Measurements from ENCODE around the gene OR2D3. TPM values are rescaled to one million over a fixed set of nuclear protein-coding genes. Genes with fewer than 3 reads are reported as not detected.
"Not testable (repeated sequence)": the region's sequence is repeated elsewhere in the genome, so short reads cannot be mapped to it uniquely, and the experiment has no call there.

OR2D3 gene
- total and polyA plus RNA-seq, 8 donors, result not detected

DNA sequence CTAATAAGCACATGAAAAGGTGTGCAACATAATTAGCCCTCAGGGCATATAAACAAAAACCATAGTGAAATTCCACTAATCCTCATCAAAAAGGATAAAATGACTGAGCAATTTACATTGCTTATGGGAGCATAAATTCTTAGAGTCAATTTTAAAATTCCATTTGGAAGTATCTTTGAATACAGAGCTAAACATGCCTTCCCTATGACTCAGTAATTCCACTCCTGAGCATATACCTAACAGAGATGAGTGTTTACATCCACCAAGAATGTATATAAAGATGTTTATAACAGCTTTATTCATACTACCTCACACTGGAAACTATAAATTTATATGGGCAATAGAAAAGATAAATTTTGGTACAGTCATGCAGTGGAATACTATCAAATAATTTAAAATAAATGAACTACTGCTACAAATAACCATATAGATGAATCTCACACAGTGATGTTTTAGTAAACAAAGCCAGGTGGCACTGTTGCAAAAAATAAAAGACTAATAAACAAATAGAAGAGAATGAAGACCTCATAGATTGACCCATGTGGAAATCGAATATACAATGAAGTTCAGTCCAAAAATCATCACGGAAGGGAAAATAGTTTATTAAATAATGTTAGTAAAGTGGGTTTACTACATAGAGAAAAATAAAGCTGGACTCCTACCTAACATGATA is 20.3 kb upstream of the OR2D3 start:
- Histone ChIP-seq H3K36me3 (no peaks in the 10 kb centered on the region), H3K9me3 (no peaks in the 10 kb centered on the region), H3K4me3 (no peak overlapping the region), H3K27ac (no peak overlapping the region), H3K27me3 (no peaks in the 10 kb centered on the region), H3K4me1 (no peaks in the 10 kb centered on the region)
- intact Hi-C loops (cut with DNase I; ENCODE audit: low total_unique reads), result no loop called here
- no peak for TF ChIP-seq EP300 (IDR thresholded peaks at IDR 0.05)
- no peak for TF ChIP-seq POLR2A (IDR thresholded peaks at IDR 0.05)
- TF ChIP-seq CTCF (IDR thresholded peaks at IDR 0.05), result no peak
- TF ChIP-seq POLR2AphosphoS5 (IDR thresholded peaks at IDR 0.05), result no peak
- 41 to 66% (median 53%) methylated on average over 2 of the region's 2 CpGs for WGBS, 5 donors
- no peak for DNase-seq

DNA sequence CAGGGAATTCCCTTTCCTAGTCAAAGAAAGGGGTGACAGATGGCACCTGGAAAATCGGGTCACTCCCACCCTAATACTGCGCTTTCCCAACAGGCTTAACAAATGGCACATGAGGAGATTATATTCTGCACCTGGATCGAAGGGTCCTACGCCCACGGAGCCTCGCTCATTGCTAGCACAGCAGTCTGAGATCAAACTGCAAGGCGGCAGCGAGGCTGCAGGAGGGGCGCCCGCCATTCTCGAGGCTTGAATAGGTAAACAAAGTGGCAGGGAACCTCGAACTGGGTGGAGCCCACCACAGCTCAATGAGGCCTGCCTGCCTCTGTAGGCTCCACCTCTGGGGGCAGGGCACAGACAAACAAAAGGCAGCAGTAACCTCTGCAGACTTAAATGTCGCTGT is 16.0 kb upstream of the OR2D3 start:
- H3K27ac ChIP-seq; H3K36me3 ChIP-seq; DNase-seq; H3K9me3 ChIP-seq; H3K4me1 ChIP-seq; H3K4me3 ChIP-seq; H3K27me3 ChIP-seq; intact Hi-C loops (cut with DNase I; ENCODE audit: low total_unique reads): not testable (repeated sequence)
- WGBS, 5 donors, result 76 to 90% (median 80%) methylated on average over 13 of the region's 13 CpGs

GRCh38 chr11:6911378-6911777 is 9.4 kb upstream of the OR2D3 start:
- no peaks in the 10 kb centered on the region for H3K36me3 ChIP-seq
- no peaks in the 10 kb centered on the region for H3K27me3 ChIP-seq
- no peak overlapping the region for H3K4me3 ChIP-seq
- TF ChIP-seq EP300 (IDR thresholded peaks at IDR 0.05), result no peak
- TF ChIP-seq POLR2A (IDR thresholded peaks at IDR 0.05), result no peak
- TF ChIP-seq POLR2AphosphoS5 (IDR thresholded peaks at IDR 0.05), result no peak
- TF ChIP-seq CTCF (IDR thresholded peaks at IDR 0.05), result no peak
- no peaks in the 10 kb centered on the region for H3K4me1 ChIP-seq
- no peaks in the 10 kb centered on the region for H3K9me3 ChIP-seq
- H3K27ac ChIP-seq, result no peak overlapping the region
- WGBS, 5 donors, result 84 to 93% (median 89%) methylated on average over 3 of the region's 3 CpGs
- intact Hi-C loops (cut with DNase I; ENCODE audit: low total_unique reads), result no loop called here
- no peak for DNase-seq

- no peak overlapping the region for H3K27ac ChIP-seq
- intact Hi-C loops (cut with DNase I; ENCODE audit: low total_unique reads), result no loop called here
- no peaks in the 10 kb centered on the region for H3K9me3 ChIP-seq
- H3K36me3 ChIP-seq, result no peaks in the 10 kb centered on the region
- 39 to 67% (median 58%) methylated on average over 3 of the region's 3 CpGs for WGBS, 5 donors
- TF ChIP-seq POLR2A (IDR thresholded peaks at IDR 0.05), result no peak
- no peak for TF ChIP-seq CTCF (IDR thresholded peaks at IDR 0.05)
- TF ChIP-seq EP300 (IDR thresholded peaks at IDR 0.05), result no peak
- no peak for TF ChIP-seq POLR2AphosphoS5 (IDR thresholded peaks at IDR 0.05)
- DNase-seq, result peak in 1 of 2 donors; percentile 3
- H3K27me3 ChIP-seq, result no peaks in the 10 kb centered on the region
- no peaks in the 10 kb centered on the region for H3K4me1 ChIP-seq
- H3K4me3 ChIP-seq, result no peak overlapping the region
Measured at GRCh38 chr11:6911948-6912347, 8.9 kb upstream of the OR2D3 start.

GRCh38 chr11:6919698-6920097 is 1.1 kb upstream of the OR2D3 start:
- WGBS, 5 donors, result 29 to 59% (median 31%) methylated on average over 2 of the region's 2 CpGs
- TF ChIP-seq EP300 (IDR thresholded peaks at IDR 0.05) (no peak), CTCF (IDR thresholded peaks at IDR 0.05) (no peak)
- no peak for DNase-seq
- no peak overlapping the region for H3K4me3 ChIP-seq
- intact Hi-C loops (cut with DNase I; ENCODE audit: low total_unique reads), result no loop called here
- no peak overlapping the region for H3K27ac ChIP-seq
- no peaks in the 10 kb centered on the region for H3K27me3 ChIP-seq
- H3K4me1 ChIP-seq, result no peaks in the 10 kb centered on the region
- peaks cover 0 to 4% (median 0%) of the 10 kb centered on the region in 4 donors for H3K9me3 ChIP-seq
- H3K36me3 ChIP-seq, result no peaks in the 10 kb centered on the region
